HG02763 (cell line): ENCODE results near the gene ZMYND8.
"Not testable (repeated sequence)": the region's sequence is repeated elsewhere in the genome, so short reads cannot be mapped to it uniquely, and the experiment has no call there.

ENCODE experiments used
- ATAC-seq: cut with Tn5 transposase; IDR thresholded peaks from one replicate; pipeline ENCODE4 v1.9.1; 2021; ENCODE audit warnings: mild to moderate bottlenecking, moderate library complexity; ENCODE audit not compliant: unreplicated experiment

ZMYND8 gene

GRCh38 chr20:47211036-47211435 is 145.5 kb downstream of the ZMYND8 start:
- no peak for ATAC-seq

DNA sequence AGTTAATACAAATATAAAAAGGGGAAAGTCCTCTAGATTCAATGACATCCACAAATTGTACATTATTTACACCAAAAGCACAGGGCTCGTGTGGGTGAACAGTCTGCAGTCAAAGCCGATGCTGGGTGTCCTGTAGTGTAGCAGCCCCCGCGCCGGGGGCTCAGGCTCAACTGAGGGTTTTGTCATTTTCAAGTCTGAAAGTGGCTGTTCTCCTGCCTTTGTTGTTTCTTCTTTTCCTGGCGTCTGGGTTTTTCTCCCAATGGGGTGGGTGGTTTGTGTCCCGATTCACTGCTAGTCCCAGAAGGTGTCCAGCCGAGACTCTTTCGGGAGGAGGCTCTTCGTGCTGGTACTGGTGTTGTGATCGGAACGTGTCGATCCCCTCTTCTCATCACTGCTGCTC is 146.0 kb downstream of the ZMYND8 start:
- no peak for ATAC-seq

GRCh38 chr20:47209982-47210381 is 146.5 kb downstream of the ZMYND8 start:
- ATAC-seq: no peak

DNA sequence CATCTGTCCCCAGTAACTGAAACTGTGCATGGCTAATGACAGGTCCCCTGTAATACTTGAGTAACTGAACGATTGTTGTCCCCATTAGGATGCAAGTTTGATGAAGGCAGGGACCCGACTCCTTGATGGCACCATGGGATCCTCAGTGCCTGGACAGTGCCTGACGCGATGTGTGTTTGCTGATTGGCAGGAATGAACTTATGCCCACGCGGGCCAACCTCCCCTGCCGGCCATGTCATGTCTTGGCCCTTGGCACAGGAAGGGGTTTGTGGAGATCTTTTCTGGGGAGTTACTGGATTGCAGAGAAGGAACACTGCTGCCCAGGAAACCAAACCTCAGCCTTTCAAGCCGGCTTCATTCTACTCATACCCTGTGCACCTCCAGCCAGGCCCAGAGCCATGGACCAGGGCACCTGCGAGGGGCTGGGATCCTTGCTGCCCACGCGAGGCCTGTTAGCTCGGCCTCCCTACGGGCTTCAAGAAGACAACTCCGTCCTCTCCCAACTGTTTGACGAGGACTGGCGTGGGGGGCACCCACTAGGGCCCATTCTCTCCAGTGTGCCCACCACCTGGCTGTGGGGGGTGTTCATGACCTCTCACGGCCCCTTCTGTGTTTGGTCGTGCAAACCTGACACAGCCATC is 147.8 kb downstream of the ZMYND8 start:
- no peak for ATAC-seq

GRCh38 chr20:47206962-47207641 is 149.4 kb downstream of the ZMYND8 start:
- no peak for ATAC-seq

DNA sequence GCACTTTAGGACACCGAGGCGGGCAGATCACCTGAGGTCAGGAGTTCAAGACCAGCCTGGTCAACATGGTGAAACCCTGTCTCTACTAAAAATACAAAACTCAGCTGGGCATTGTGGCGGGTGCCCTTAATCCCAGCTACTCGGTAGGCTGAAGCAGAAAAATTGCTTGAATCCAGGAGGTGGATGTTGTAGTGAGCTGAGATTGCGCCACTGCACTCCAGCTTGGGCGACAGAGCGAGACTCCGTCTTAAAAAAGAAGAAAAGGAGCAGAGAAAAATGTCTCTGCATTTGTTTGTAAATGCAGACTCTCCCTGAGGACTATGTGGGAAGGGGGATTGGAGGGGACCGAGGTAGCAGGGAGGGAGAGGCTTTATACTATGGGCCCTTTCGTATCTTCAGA is 149.9 kb downstream of the ZMYND8 start:
- ATAC-seq: not testable (repeated sequence)

DNA sequence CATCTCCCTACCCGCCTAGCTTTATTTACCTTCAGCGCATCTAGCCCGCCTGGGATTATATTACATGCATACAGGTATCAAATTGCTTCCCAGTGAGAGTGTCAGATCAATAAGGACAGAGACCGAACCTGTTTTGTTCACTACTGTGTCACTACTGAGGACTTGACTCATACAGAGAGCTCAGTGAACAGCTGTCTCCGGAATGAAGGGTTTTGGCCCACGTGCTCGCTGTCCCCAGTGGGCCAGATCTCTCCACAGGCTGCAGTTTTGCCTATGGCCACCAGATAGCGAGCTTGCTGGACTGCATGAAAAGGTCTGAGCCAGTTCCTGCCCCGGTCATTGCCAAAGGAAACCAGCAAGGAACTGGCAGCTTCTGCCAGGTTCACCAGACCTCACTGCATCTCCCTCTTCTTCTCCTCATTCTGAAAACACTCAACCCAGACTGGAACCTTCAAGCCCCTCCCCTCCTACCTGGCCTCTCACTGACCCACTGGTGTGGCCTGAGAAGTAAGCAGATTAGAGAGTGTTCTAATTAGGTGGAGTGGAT is 150.8 kb downstream of the ZMYND8 start:
- ATAC-seq: no peak

GRCh38 chr20:47204850-47205122 is 151.7 kb downstream of the ZMYND8 start:
- ATAC-seq: not testable (repeated sequence)

DNA sequence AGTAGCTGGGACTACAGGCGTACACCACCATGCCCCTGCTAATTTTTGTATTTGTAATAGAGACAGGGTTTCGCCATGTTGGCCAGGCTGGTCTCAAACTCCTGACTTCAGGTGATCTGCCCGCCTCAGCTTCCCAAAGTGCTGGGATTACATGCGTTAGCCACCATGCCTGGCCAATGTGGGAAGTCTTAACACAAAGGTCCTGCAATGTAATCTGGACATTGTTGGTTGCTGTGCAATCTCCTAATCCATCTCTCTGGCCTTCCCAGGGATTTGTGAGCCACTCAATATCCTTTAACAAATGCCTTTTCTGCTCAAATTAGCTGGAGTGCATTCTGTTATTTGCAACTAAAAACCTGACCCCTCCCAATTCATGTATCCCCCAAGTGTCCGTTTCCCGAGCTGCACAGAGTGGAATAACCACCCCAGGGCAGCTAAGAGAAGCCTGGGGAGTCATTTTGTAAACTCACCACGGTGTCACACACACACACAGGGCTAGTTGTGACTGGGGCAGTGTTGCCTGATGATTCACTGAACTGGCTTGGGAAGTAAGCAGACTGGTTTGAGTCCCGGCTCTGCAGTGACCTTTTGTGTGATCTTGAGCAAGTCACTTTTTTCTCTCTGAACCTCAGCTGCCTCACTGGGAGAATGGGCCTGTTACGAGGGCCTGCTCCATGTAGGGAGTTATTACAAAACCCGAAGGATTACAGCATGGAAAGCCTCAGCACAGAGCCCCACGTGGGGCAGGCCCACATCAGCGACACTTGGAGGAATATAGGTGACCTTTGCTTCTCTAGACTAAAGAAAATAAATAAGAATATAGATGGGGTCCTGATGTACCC is 152.3 kb downstream of the ZMYND8 start:
- no peak for ATAC-seq

GRCh38 chr20:47202733-47203667 is 153.5 kb downstream of the ZMYND8 start:
- no peak for ATAC-seq

- no peak for ATAC-seq
These were observed 155.3 kb downstream of the ZMYND8 start for GRCh38 chr20:47201074-47201730.

- ATAC-seq: no peak
These were observed 157.4 kb downstream of the ZMYND8 start for GRCh38 chr20:47198996-47199552.

- ATAC-seq: no peak
These were observed 158.2 kb downstream of the ZMYND8 start for GRCh38 chr20:47198254-47198671.

DNA sequence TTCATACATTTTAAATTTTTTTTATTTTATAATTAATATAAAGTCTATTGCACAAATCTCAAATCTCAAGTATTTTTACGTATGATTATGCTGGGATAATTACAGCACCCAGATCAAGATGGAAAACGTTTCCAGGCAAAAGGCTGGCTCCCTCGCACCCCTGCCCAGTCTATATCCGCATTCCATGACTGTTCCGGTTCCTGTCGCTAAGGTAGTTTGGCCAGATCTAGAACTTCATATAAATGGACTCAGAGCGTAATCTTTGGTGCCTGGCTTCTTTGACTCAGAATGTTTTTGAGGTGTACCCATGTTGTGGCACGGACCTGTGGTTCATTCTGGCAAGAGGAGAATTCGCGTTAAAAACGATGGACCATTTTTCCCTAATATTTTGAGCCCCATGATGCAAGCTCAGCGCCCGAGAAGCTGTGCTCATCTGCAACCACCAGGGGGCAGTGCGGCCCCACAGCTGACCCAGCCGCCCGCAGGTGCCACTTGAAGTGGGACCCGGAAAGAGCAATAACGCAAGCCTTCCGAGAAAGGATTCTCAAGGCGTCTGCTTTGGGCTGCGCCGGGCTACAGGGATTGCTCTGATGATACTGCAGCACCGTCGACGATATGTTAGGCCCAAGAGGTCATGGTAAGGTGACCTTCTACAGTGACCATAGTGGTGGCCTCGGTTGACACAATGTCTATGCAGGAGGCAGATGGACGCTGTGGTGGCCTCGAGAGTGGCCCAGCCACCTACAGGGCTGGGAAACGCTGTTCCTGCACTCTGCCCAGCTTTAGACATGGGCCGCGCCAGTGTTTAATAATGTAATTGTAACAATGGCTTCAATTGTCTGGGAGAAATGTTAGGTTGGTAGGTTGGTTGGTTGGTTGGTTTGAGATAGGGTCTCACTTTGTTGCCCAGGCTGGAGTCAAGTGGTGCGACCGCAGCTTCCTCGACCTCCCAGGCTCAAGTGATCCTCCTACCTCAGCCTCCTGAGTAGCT is 160.1 kb downstream of the ZMYND8 start:
- ATAC-seq: peak; percentile 60

GRCh38 chr20:47195573-47195972 is 160.9 kb downstream of the ZMYND8 start:
- ATAC-seq: no peak

GRCh38 chr20:47191956-47192355 is 164.5 kb downstream of the ZMYND8 start:
- no peak for ATAC-seq

DNA sequence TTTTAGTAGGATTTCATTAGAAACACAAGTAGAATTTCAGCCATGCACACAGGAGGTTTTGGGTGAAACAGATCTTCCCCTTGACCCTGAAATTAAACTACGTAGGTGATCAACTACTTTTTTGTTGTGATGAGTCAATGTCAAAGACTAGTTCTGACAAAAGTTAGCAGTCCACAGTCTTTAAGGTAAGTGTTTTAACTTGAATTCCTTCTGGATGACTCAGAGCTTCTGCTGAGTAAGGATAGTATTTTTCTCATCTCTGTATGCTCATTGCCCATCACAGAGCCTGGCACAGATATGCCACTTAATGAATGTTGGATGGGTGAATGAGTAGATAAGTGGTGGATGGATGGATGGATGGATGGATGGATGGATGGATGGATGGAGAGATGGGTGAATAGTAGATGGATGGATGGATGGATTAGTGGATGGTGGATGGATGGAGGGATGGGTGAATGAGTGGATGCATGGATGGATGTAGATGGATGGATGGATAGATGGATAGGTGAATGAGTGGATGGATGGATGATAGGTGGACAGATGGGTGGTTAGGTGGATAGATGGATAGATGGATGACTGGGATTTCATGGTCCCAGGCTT is 165.3 kb downstream of the ZMYND8 start:
- no peak for ATAC-seq

GRCh38 chr20:47189060-47189459 is 167.4 kb downstream of the ZMYND8 start:
- ATAC-seq: no peak
